DMS53 (cell line): ENCODE data around the gene TBC1D16.

Experiments
- DNase-seq: peaks from one replicate; lab custom pipeline; 2025; lab: John Stamatoyannopoulos, UW

TBC1D16 gene

GRCh38 chr17:80035687-80035936 is at the start of gene TBC1D16:
Gene TBC1D16 (minus strand): TSS chr17:80035872. CDS start chr17:80013547, 22,325 bp downstream.
- DNase-seq, result no peak

GRCh38 chr17:80084773-80085172 is 49.1 kb upstream of the TBC1D16 start:
- no peak for DNase-seq

GRCh38 chr17:80083136-80083661 is 47.5 kb upstream of the TBC1D16 start:
- no peak for DNase-seq

DNA sequence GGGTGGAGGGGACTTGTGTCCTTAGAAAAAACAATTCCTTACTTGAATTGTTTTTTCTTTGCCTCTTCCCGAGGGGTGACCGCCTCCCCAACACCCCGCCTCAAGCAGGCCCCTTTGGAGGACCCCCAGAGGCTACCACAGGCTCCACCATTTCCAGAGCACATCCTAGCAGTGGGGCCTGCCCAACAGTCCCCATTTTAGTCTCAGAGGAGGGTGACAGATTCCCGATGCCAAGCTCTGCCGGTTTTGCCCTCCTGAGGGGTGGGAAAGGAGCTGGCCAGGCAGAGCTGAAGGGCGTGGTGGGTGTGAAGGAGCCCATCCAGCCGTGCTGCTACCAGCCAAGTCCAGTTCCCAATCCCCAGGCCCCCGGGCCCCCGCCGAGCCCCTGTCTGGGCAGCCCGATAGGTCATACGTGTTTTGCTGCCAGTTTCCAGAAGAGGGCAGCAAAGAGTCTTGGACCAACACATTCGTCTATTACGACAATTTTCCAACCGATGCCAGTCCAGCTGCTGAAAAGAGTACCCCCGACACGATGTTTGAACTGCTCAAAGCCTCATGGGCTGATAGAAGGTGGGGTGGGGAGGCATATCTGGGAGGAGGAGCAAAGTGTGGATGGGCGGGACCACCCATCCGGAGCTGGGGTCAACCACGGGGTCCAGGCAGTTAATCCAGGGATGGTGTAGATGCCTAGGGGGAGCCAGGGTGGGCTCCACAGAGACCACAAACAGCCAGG is 46.9 kb upstream of the TBC1D16 start:
- DNase-seq, result peak; percentile 87

DNA sequence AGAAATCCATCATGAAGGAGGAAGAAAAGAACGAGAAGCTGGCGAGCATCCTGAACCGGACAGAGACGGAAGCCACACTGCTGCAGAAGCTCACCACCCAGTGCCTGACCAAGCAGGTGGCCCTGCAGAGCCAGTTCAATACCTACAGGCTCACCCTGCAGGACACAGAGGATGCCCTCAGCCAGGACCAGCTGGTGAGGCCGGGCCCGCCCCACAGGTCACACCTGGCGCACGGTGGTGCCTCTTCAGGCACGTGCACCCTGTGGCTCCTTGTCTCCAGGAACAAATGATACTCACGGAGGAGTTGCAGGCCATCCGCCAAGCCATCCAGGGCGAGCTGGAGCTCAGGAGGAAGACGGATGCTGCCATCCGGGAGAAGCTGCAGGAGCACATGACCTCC is 45.9 kb upstream of the TBC1D16 start:
- no peak for DNase-seq

DNA sequence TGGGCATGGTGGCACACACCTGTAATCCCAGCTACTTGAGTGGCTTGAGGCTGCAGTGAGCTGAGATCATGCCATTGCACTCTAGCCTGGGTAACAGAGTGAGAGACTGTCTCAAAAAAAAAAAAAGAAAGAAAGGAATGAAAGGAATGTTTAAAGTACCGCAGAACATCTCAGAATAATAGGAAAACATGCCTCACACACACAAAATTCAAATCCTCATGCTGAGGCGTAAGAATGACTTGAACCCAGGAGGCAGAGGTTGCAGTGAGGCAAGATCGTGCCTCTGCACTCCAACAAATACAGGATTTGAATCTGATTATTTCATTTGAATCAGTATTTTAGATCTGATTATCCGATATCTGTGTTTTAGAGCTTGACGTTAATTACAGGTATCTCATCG is 44.4 kb upstream of the TBC1D16 start:
- no peak for DNase-seq

- DNase-seq, result no peak
Measured at GRCh38 chr17:80072410-80072809, 36.7 kb upstream of the TBC1D16 start.

- DNase-seq, result no peak
Measured at GRCh38 chr17:80071116-80071841, 35.6 kb upstream of the TBC1D16 start.

- no peak for DNase-seq
Measured at GRCh38 chr17:80070375-80071115, 34.9 kb upstream of the TBC1D16 start.

DNA sequence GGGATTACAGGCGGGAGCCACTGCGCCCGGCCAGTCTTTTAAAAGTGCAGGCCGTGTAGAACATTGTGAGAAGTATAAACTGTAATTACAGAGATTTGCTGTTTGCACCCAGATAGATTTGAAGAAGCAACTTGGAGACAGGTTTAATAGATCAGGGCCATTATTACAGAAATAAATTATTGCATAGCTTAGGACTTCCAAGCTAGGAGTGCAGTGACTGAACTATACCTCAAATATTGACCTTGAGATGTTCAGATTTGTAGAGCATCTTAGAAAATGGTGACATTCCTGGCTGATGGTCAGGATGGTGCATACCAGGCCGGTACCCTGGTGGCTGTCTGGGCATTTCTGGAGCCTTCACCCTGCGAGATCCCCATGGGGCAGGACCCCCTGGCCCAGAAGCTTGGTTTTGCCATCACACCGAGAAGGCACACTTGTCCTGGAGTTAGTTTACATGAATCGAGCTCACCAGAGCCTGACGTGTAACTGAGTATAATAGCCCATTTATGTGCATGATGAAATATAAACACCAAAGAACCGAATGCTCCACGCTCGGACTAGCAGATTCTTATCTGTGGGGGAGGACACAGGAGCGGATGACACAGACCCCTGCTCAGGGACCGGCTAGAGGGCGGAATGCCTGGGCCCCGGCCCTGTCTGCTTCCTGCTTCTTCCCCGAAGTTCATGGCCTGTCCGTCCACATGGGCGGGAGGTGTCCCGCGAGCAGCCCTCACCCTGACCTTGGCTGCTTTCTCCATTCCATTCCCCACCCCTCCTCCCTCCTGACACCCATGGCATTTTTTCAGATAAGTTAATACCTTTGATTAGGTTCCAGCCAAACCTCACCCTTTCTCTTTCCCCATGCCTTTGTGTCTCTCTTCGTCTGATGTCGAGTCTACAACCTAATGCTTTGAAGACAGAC is 32.9 kb upstream of the TBC1D16 start:
- no peak for DNase-seq

DNA sequence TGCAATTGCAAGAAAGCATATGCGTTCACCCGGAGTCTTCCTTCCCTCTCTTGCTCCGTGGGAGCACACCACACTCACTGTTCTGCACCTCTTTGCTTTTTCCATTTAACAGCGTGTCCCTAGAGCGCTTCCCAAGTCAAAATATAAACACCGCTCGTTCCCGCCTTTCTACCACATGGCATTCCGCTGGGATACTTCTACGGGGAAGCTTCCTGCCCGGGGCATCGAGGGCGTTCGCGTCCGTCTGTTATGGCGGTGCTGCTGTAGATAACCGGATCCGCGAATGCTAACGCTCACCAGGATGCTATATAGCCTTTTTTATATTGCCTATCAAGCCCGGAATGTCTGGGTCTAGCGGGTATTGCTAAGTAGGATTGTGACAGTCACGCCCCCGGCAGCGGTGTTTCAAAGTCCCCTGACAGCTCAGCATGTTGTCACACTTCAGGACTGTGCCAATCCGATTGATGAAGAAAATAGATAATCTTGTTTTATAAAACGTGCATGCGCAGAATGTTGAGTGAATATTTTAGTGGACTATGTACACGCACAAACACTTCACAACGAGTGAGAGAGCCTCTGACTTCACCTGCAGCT is 31.8 kb upstream of the TBC1D16 start:
- no peak for DNase-seq

DNA sequence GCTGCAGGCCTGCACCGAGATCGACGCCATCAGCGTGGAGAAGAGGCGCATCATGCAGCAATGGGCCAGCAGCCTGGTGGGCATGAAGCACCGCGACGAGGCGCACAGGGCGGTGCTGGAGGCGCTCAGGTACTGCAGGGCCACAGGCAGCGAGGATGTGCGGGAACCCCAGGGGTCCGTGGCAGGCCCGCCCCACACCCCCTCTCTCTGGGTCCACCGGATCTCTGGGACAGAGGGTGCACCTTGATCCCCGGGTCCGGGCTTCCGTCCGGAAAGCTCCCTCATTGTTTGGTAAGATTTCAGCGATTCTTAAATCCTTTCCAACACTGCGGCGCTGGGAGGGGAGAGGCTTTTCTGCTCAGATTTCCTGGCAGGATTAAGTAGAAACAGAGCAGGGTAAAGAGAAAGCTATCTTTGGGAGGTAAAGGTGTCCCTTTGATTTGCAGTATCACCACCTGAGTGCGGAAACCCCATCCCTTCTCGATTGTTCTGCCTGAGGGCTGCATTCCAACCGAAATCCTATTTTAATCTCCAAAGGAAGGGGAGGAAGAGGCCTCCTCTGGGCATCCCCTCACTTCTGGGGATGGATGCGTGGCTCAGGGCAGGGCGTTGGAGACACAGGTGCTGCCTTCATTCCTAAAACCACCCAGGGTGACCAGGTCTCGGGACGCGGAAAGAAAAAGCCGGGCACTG is 30.0 kb upstream of the TBC1D16 start:
- DNase-seq, result no peak

DNA sequence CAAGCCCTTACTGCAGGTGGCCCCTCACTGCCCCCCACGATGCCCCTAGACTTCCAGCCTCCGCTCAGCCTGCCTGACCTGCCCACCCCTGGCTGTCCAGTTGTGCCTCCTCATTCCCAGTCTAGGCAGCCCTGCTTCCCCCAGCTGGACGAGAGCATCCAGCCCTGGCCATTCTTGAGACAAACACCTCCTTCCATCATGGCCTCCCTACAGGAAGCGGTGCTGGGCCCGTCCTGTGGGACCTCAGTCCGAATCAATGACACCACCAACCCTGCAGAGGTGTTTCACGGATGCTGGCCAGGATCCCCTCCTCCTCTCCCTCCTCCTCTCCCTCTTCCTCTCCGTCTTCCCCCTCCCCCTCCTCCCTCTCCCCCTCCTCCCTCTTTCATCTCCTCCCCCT is 29.0 kb upstream of the TBC1D16 start:
- peak; percentile 46 for DNase-seq

DNA sequence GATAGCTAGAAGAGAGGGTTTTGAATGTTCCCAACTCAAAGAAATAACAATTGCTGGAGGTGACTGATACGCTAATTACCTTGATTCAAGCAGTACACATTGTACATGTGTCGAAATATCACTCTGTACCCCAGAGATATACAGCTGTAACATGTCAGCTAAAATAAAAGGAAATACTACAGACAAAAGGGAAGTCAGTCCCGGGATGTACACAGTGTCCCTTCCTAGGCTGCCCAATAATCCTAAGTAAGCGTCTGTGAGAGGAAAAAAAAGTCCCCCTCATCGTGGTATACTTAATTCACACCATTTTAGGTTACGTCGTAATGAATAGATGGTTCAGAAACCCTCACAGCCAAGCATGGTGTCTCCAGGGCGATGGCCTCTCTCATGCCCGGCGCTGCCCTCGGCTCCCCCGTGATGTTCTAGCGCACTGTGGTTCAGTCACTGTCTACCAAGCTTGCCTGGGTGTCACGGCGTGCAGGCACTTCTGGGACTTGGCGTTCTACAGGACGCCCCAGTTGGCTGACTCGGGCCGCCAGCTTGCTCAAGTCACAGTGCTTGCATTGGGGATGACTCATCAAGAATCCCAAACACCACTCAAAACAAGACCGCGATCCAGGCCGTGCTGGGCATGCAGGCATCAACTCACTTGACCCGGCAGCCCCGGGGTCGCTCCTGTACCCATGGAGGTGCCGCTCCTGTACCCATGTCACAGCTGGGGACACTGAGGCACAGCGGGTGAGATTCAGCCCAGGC is 28.3 kb upstream of the TBC1D16 start:
- peak; percentile 93 for DNase-seq

DNA sequence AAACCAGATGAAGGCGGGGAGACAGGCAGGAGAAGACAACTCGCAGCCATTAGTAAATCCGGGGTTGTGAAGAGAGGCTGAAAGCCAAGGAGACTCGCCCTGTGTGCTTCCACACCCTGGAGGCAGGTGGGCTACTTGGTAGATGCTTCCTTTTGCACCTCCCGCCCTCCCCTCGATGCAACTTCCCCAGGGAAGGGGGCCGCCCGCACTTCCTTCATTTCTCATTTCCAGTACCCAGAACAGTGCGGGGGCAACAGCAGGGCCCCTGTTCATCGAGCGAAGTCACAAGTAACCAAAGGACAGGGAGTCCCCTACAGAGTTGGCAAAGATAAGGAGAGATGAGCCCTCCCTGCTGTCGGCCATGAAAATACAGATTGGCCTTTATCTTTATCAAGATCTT is 25.7 kb upstream of the TBC1D16 start:
- no peak for DNase-seq

DNA sequence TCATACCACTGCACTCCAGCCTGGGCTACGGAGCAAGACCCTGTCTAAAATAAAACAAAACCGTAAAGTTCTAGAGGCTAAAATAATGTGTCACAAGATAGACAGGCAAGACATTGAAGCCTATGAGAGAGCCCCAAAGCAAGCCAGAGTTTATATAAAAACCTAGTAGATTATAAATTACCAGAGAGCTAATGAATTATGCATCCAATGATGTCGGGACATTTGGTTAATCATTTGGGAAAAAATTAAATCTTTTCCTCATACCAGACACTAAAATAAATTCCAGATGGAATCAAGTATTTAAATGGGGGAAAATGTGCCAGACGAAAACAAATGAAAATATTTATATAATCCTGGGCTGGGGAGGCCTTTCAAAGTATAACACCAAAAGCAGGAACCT is 25.0 kb upstream of the TBC1D16 start:
- no peak for DNase-seq

DNA sequence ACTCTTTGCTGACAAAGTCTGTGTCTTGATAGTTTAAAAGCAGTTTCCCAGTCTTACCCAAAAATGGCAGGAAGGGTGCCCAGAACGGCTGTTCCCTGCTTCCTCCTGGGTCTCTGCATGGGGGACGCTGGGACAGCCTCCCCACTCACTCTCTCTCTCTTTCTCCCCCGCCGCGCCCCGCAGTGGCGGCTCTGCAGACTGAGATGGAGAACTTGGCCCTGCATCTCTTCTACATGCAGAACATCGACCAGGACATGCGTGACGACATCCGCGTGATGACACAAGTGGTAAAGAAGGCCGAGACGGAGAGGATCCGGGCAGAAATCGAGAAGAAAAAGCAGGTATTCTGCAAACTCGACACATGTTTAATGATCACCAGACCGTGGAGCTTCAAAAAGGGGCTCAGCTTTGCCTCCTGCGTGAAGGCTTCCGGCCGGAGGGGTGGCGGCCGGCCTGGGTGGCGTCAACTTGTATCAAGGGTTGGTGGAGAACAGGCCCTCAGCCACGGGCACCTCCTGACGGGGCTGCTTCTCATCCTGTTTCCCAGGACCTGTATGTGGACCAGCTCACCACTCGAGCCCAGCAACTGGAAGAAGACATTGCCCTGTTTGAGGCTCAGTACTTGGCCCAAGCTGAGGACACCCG is 22.8 kb upstream of the TBC1D16 start:
- DNase-seq, result peak; percentile 53

- DNase-seq, result no peak
Measured at GRCh38 chr17:80055597-80055996, 19.9 kb upstream of the TBC1D16 start.

GRCh38 chr17:80053102-80053501 is 17.4 kb upstream of the TBC1D16 start:
- no peak for DNase-seq

DNA sequence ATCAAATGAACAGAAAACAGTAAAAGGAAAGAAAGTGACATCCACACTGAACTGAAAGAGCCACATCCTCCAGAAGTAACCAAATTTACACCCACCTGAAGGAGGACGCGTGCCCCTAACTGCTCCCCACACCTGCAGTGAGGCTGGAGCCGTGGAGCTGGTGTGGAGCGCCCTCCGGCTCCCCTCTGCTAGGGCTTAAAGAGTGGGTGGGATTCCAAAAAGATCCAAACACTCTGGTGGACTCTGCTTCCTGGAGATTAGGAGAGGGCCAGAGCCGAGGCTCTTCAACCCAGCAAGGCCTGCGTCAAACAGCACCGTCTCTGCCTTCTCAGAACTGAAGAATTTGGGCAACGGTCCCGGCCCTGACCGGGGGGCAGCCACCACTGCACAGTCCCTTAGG is 16.0 kb upstream of the TBC1D16 start:
- no peak for DNase-seq
